Trophoblast cell (in vitro differentiated cells and primary cell): ENCODE measurements around the gene LAMC3.

Experiments used
- DNase-seq, 2 donors: peaks; one replicate each; pipeline ENCODE4 v3.0.0-alpha.2; 2016
- H2AFZ ChIP-seq: 2 replicates; pipeline ENCODE4 v1.6.1; 2013; ENCODE audit warnings: low read length, moderate library complexity, mild to moderate bottlenecking; ENCODE audit not compliant: insufficient read depth, poor library complexity
- H2AK5ac ChIP-seq: 2 replicates; pipeline ENCODE4 v1.6.1; 2013; ENCODE audit warnings: mild to moderate bottlenecking, low read length
- H2BK120ac ChIP-seq: 2 replicates; pipeline ENCODE4 v1.6.1; 2013; ENCODE audit warnings: low read length, mild to moderate bottlenecking, moderate library complexity; ENCODE audit not compliant: insufficient read depth, poor library complexity
- H2BK12ac ChIP-seq: 2 replicates; pipeline ENCODE4 v1.6.1; 2013; ENCODE audit warnings: mild to moderate bottlenecking, low read length, moderate library complexity
- H2BK5ac ChIP-seq: 2 replicates; pipeline ENCODE4 v1.6.1; 2013; ENCODE audit warnings: low read length, low read depth, moderate library complexity, mild to moderate bottlenecking; ENCODE audit not compliant: poor library complexity
- H3K14ac ChIP-seq: 2 replicates; pipeline ENCODE4 v1.6.1; 2013; ENCODE audit warnings: mild to moderate bottlenecking, low read length
- H3K18ac ChIP-seq: 2 replicates; pipeline ENCODE4 v1.6.1; 2013; ENCODE audit warnings: mild to moderate bottlenecking, low read length
- H3K23ac ChIP-seq: 2 replicates; pipeline ENCODE4 v1.6.1; 2013; ENCODE audit warnings: low read length
- H3K27ac ChIP-seq: 2 replicates; pipeline ENCODE4 v1.5.1; 2013; ENCODE audit warnings: low read depth, mild to moderate bottlenecking, inconsistent platforms, low read length, moderate library complexity
- H3K27me3 ChIP-seq: 2 replicates; pipeline ENCODE4 v1.6.1; 2013; ENCODE audit warnings: inconsistent platforms, mild to moderate bottlenecking, low read length, moderate library complexity; ENCODE audit not compliant: insufficient read depth
- H3K36me3 ChIP-seq, 2 experiments: 1 replicate in 1 of 2; 2 replicates in 1 of 2; pipeline ENCODE4 v1.6.1; 2013; ENCODE audit warnings: low read length in 2 of 2, mild to moderate bottlenecking in 2 of 2, moderate library complexity in 1 of 2; ENCODE audit not compliant: insufficient read depth in 2 of 2, control insufficient read depth in 1 of 2
- H3K4ac ChIP-seq: 2 replicates; pipeline ENCODE4 v1.6.1; 2013; ENCODE audit warnings: low read depth, mild to moderate bottlenecking, low read length, moderate library complexity
- H3K4me1 ChIP-seq, 2 experiments: 1 replicate in 1 of 2; 2 replicates in 1 of 2; pipeline ENCODE4 v1.6.1; 2013; ENCODE audit warnings: low read length in 2 of 2, mild to moderate bottlenecking in 2 of 2, moderate library complexity in 1 of 2; ENCODE audit not compliant: insufficient read depth in 2 of 2, control insufficient read depth in 1 of 2
- H3K4me2 ChIP-seq: 2 replicates; pipeline ENCODE4 v1.6.1; 2013; ENCODE audit warnings: inconsistent platforms, mild to moderate bottlenecking, low read length, moderate library complexity
- H3K4me3 ChIP-seq: 2 replicates; pipeline ENCODE4 v1.5.1; 2013; ENCODE audit warnings: mild to moderate bottlenecking, low read depth, low read length, inconsistent platforms
- H3K79me1 ChIP-seq: one replicate; pipeline ENCODE4 v1.6.1; 2013; ENCODE audit warnings: low read length
- H3K79me2 ChIP-seq: 2 replicates; pipeline ENCODE4 v1.6.1; 2013; ENCODE audit warnings: low read length, mild to moderate bottlenecking; ENCODE audit not compliant: control insufficient read depth, insufficient read depth, poor library complexity
- H3K9ac ChIP-seq: 2 replicates; pipeline ENCODE4 v1.6.1; 2013; ENCODE audit warnings: mild to moderate bottlenecking, low read length
- H3K9me3 ChIP-seq: 2 replicates; pipeline ENCODE4 v1.6.1; 2013; ENCODE audit warnings: low read depth, mild to moderate bottlenecking, control low read depth, inconsistent platforms, low read length; ENCODE audit not compliant: insufficient read depth
- H4K12ac ChIP-seq: 2 replicates; pipeline ENCODE4 v1.6.1; 2013; ENCODE audit warnings: low read depth, mild to moderate bottlenecking, low read length, moderate library complexity
- H4K8ac ChIP-seq: 2 replicates; pipeline ENCODE4 v1.6.1; 2013; ENCODE audit warnings: low read depth, mild to moderate bottlenecking, low read length, moderate library complexity
- H4K91ac ChIP-seq: one replicate; pipeline ENCODE4 v1.6.1; 2013; ENCODE audit warnings: low read depth, mild to moderate bottlenecking, low read length, moderate library complexity
- WGBS: extraction: QIAGEN DNeasy Blood & Tissue Kit; methylation state at CpG from one replicate; pipeline ENCODE4 v1.1.7; 2013; ENCODE audit warnings: missing lambda C conversion rate; ENCODE audit not compliant: insufficient read length, insufficient coverage; ENCODE audit errors: extremely low coverage; 5-methylcytosine and 5-hydroxymethylcytosine counted together

The LAMC3 gene

GRCh38 chr9:130997395-130997684 lies 11.6 kb upstream of the LAMC3 start:
- H4K8ac ChIP-seq: no peak overlapping the region
- no peak overlapping the region for H2BK5ac ChIP-seq
- no peak overlapping the region for H4K12ac ChIP-seq
- no peak overlapping the region for H2BK12ac ChIP-seq
- H3K79me1 ChIP-seq: no peaks in the 10 kb centered on the region
- no peak overlapping the region for H3K9ac ChIP-seq
- H3K36me3 ChIP-seq: no peaks in the 10 kb centered on the region
- no peak overlapping the region for H3K27ac ChIP-seq
- no peak for DNase-seq
- H3K9me3 ChIP-seq: no peaks in the 10 kb centered on the region
- H3K4ac ChIP-seq: no peak overlapping the region
- WGBS: no CpG with 5 or more reads among the region's 2 CpGs
- no peak overlapping the region for H3K18ac ChIP-seq
- no peaks in the 10 kb centered on the region for H3K4me1 ChIP-seq
- H3K23ac ChIP-seq: no peak overlapping the region
- H3K4me2 ChIP-seq: no peak overlapping the region
- H3K4me3 ChIP-seq: no peak overlapping the region
- no peak overlapping the region for H3K14ac ChIP-seq
- no peak overlapping the region for H2AFZ ChIP-seq
- no peak overlapping the region for H4K91ac ChIP-seq
- no peaks in the 10 kb centered on the region for H3K79me2 ChIP-seq
- H2AK5ac ChIP-seq: no peak overlapping the region
- H3K27me3 ChIP-seq: no peaks in the 10 kb centered on the region
- no peak overlapping the region for H2BK120ac ChIP-seq

- Histone ChIP-seq H3K4me2 (no peak overlapping the region), H3K4ac (no peak overlapping the region), H3K23ac (no peak overlapping the region), H2AFZ (no peak overlapping the region), H4K91ac (no peak overlapping the region), H2BK5ac (no peak overlapping the region), H3K4me1 (no peaks in the 10 kb centered on the region), H2AK5ac (no peak overlapping the region), H4K12ac (no peak overlapping the region), H2BK12ac (no peak overlapping the region), H3K79me1 (no peaks in the 10 kb centered on the region), H3K27ac (no peak overlapping the region), H3K27me3 (no peaks in the 10 kb centered on the region), H3K4me3 (no peak overlapping the region), H4K8ac (no peak overlapping the region), H3K14ac (no peak overlapping the region), H3K18ac (no peak overlapping the region), H3K9ac (no peak overlapping the region), H3K36me3 (no peaks in the 10 kb centered on the region), H3K9me3 (no peaks in the 10 kb centered on the region), H2BK120ac (no peak overlapping the region), H3K79me2 (no peaks in the 10 kb centered on the region)
- peak; percentile 23 to 77 for DNase-seq
- no CpG with 5 or more reads among the region's 28 CpGs for WGBS
Observed at GRCh38 chr9:130997925-130998596, 10.9 kb upstream of the LAMC3 start.

GRCh38 chr9:130998597-130999244 lies 10.3 kb upstream of the LAMC3 start:
- no peak overlapping the region for H2BK12ac ChIP-seq
- H3K9me3 ChIP-seq: no peaks in the 10 kb centered on the region
- H2BK5ac ChIP-seq: no peak overlapping the region
- no CpG with 5 or more reads among the region's 22 CpGs for WGBS
- H2AFZ ChIP-seq: no peak overlapping the region
- H3K4ac ChIP-seq: no peak overlapping the region
- no peak overlapping the region for H2BK120ac ChIP-seq
- H3K18ac ChIP-seq: no peak overlapping the region
- H3K23ac ChIP-seq: no peak overlapping the region
- H3K14ac ChIP-seq: no peak overlapping the region
- no peak for DNase-seq
- peak overlapping the region; percentile 25 for H3K4me3 ChIP-seq
- no peak overlapping the region for H2AK5ac ChIP-seq
- H3K27ac ChIP-seq: no peak overlapping the region
- H3K27me3 ChIP-seq: no peaks in the 10 kb centered on the region
- H3K4me2 ChIP-seq: no peak overlapping the region
- no peaks in the 10 kb centered on the region for H3K4me1 ChIP-seq
- no peak overlapping the region for H4K91ac ChIP-seq
- no peak overlapping the region for H3K9ac ChIP-seq
- no peak overlapping the region for H4K8ac ChIP-seq
- H3K79me1 ChIP-seq: no peaks in the 10 kb centered on the region
- H3K79me2 ChIP-seq: no peaks in the 10 kb centered on the region
- no peak overlapping the region for H4K12ac ChIP-seq
- H3K36me3 ChIP-seq: no peaks in the 10 kb centered on the region

- Histone ChIP-seq H3K14ac (no peak overlapping the region), H2BK120ac (no peak overlapping the region), H3K4me1 (no peaks in the 10 kb centered on the region), H3K79me1 (no peaks in the 10 kb centered on the region), H3K27ac (no peak overlapping the region), H4K12ac (no peak overlapping the region), H2AFZ (no peak overlapping the region), H3K18ac (no peak overlapping the region), H2BK12ac (no peak overlapping the region), H4K8ac (no peak overlapping the region), H2BK5ac (no peak overlapping the region), H3K79me2 (no peaks in the 10 kb centered on the region), H3K4me3 (no peak overlapping the region), H4K91ac (no peak overlapping the region), H3K23ac (no peak overlapping the region), H3K9me3 (peaks cover 2% of the 10 kb centered on the region), H3K36me3 (no peaks in the 10 kb centered on the region), H2AK5ac (no peak overlapping the region), H3K4me2 (no peak overlapping the region), H3K27me3 (no peaks in the 10 kb centered on the region), H3K4ac (no peak overlapping the region), H3K9ac (no peak overlapping the region)
- no peak for DNase-seq
- no CpG with 5 or more reads among the region's 3 CpGs for WGBS
Observed at GRCh38 chr9:130999245-130999623, 9.7 kb upstream of the LAMC3 start.
